SK-N-DZ (cell line): ENCODE results near the gene LYPD4.
"Not testable (repeated sequence)": the region's sequence is repeated elsewhere in the genome, so short reads cannot be mapped to it uniquely, and the experiment has no call there.

Experiments
- DNase-seq: peaks from one replicate; pipeline ENCODE4 v3.0.0-alpha.2; 2015; ENCODE audit warnings: low spot score

The LYPD4 gene

GRCh38 chr19:41875973-41876372, 31.5 kb upstream of the LYPD4 start:
- DNase-seq: not testable (repeated sequence)

DNA sequence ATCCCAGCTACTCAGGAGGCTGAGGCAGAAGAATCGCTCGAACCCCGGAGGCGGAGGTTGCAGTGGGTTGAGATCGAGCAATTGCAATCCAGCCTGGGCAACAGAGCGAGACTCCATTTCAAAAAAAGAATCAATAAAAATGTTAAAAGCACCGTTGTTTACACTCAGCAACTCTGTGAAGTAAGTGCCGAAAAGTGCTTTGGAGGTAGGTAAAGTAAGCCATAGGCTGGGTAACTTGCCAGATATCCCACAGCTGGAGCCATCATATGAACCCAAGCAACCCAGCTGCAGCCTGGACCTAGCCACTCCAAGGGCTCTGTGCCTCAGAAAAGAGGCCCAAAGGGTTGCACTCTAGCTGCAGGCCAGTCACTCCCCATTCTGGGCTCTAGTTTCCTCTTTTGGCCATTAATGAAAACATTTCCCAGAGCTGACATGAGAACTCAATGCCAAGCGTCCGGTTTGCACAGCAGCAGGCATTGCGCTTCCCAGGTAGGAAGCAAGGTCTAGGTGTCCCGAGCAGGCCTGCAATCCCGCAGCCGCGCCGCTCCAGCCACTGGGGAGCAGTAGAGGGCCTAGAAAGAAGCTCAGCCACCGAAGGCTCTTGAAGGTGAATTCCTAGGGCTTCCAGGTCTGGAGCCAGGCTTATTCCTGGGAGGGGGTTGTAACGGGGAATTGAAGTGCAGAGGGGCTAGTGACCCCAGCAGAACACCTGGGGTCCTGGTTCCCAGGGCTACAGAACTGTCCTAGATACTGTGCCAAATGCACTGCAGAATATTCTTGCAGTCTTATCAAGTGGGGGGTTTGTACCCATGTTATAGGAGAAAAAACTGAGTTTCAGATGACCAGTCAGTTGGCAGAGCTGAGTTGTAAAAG, 28.5 kb upstream of the LYPD4 start:
- DNase-seq: peak; percentile 70

DNA sequence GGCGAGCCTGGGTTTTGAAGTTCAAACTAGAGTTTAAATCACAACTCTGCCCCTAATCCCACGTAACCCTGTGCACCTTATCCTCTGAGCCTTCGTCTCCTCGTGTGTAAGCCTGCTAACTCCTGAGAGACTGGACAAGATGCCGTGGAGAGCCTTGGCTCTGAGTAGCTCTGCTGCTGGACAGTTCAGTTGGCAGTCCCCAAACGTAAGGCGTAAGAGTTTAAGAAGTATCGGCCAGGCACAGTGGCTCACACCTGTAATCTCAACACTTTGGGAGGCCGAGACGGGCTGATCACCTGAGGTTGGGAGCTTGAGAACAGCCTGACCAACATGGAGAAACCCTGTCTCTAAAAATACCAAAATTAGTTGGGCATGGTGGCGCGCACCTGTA, 27.9 kb upstream of the LYPD4 start:
- DNase-seq: no peak

DNA sequence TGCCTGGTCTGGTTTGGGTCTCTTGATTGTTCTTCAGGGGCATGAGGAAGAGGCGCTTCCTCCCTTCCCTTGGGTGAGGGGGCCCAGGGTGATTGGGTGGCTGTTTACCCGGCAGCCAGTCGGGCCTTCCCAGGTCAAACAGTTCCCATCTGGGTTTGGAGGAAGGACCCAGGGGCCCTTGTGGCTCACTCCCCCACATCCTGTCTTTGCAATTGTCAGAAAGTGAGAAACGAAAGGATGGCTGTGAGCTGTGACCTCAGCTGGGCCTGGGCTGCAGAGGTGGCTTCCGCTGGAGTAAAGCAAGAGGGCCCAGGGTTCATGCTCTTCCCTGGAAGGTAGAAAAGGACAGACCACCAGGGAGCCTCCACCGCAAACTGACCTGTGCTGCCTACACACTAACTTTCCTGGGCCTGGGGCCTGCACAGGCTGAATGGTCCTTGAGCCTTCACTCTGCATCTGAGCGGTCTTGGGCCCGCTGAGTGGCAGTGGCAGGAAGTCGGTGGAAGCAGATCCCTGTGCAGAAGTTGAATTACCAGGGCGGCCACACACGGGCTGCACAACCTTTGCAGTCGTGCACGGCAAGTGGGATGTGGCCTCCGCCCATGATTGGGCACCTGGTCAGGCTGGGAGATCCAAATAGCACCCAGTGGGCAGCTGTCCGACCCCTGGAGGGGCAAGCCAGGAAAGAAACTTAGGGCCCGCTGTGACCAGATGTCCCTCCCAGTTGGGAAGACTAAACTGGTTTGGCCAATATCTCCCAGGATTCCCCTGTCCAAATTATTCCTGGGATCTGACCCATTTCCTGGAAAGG, 27.3 kb upstream of the LYPD4 start:
- no peak for DNase-seq

DNA sequence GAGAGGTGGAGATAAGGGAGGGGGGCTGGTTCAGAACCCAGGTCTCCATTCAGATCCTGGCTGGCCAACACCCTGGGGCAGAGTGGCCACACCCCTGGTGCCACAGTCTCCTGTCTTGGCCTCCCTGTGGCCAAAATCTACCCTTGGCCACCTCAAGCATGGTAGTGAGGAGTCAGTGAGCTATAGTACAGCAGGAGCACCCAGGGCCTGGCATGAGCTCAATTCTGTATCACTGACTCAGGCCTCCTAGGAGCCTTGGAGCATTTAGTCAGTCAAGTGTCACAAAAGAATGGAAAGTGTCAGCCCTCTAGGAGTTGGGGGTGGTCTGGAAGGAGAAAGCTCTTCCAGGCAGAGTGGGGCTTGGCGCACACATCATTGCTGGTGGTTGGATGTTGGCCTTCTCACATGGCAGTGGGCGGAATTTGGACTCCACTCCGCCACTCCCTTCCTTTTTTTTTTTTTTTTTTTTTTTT, 26.0 kb upstream of the LYPD4 start:
- DNase-seq: no peak

- no peak for DNase-seq
These were observed 25.0 kb upstream of the LYPD4 start for GRCh38 chr19:41869374-41869955.

- DNase-seq: no peak
These were observed 24.5 kb upstream of the LYPD4 start for GRCh38 chr19:41868989-41869300.

DNA sequence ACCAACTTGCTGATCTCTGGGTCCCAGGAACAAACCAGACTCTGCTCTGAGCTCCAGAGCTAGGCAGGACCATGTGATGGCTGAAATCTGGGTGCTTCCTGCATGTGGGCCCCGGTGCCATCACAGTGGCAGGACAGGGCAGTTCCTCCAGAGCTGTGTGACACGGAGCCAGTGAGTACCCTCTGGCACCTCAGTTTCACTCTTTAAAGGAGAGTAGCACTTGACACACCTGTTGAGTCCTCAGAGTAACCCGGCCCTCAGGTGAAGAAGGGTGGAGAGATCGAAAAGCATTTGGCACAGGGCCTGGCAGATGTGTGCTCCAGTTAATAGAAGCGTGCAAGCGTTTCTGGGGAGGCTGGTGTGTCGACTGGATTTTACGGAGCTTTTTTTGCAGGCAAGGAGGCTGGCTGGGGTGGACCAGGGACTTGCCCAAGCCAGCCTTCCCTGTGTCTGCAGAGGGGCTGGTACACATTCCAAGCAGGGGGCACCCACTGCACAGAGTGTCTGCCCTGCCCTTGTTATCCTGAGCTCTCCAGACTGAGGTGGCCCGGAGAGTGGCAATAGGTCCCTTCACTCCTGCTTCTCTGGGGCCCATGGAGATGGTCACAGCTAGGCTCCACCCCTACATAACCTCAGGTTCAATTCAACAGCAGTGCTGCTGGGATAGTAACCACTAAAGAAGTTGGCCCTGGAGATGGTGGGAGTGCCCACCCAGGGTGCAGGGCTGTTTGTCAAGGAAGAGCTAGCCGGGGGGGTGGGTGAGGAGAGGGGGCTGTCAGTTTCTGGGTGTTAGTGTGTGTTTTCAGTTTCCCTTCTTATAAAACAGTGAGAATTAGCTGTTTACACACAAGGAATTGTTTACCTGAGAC, 23.9 kb upstream of the LYPD4 start:
- DNase-seq: no peak

- no peak for DNase-seq
These were observed 21.8 kb upstream of the LYPD4 start for GRCh38 chr19:41866284-41866683.

- DNase-seq: no peak
These were observed 19.9 kb upstream of the LYPD4 start for GRCh38 chr19:41864374-41864773.

DNA sequence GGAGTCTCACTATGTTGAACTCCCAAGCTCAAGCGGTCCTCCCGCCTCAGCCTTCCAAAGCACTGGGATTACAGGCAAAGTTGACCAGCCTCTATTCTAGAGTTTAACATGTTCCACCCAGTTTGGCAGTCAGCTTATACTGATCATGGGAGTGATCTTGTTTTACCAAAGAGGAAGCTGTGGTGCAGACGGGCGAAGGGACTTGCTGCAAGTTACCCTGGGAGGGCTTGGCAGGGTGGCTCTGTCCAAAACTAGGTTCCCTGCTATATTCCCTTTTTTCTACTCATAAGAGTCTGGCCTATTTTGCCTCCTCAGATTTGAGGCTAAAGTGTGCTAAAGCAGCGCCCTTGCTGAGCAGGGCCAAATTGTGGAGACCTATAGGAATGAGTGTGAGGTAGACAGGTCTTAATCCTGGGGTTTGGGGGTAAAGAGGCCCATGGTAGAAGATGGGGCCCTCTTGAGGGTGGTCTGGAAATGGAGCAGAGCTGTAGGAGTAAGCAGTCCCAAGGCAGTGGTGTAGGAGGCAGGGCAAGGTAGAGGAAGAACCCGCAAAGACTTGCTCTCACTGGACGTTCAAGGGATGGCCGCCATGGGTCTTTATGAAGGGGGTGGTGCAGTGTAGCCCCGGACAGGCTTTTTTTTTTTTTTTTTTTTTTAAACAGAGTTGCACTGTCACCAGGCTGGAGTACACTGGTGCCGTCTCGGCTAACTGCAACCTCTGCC, 18.9 kb upstream of the LYPD4 start:
- DNase-seq: no peak

DNA sequence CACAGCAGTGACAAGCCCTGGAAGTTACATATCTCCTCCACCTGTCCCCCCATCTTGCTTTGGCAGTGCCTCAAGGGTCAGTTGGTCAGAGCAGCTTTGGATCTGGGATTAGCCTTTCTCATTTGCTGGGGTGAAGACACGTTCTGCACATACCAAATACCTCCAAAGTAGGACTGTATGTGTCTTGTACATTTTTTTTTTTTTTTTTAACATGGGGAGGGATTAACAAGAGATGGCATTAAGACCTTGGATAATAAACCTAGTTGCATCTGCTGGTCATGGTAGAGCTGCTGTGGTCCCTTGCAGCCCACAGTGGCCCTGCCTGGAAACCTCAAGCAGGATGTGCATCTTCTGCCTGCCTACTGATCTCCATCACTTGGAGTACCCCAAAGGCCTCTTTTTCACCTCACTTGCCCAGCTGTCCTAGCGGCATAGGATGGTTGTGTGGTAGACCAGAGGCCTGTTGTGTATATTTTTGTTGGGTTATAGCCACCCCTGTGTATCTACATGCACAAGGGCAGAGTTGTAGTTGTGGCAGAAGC, 18.0 kb upstream of the LYPD4 start:
- DNase-seq: no peak

- DNase-seq: no peak
These were observed 17.4 kb upstream of the LYPD4 start for GRCh38 chr19:41861846-41862245.

GRCh38 chr19:41861116-41861768, 16.8 kb upstream of the LYPD4 start:
- DNase-seq: no peak

GRCh38 chr19:41860419-41861115, 16.1 kb upstream of the LYPD4 start:
- DNase-seq: no peak

GRCh38 chr19:41859618-41860418, 15.3 kb upstream of the LYPD4 start, which contains the start of gene RPS19:
Gene RPS19 (plus strand): TSS chr19:41860255. CDS start chr19:41860775, 520 bp downstream.
- DNase-seq: peak; percentile 98

DNA sequence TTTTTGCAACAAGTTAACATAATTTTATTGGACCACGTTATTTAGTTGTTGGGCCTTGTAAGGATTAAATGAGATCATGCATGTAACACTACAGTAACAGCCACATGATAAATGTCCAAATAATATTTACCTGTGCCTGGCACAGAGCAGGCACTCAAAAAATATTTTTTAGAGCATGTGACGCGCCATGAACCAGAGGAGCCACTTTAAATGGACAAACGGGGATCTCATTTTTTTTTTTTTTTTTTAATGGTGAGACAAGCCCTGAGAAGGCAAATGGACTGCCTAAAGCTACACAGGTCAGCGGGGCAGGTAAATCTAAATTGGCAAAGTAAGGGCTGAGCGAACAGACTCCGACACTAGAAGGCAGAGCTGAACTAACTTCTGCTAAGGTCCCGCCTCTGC, 14.7 kb upstream of the LYPD4 start:
- DNase-seq: no peak

DNA sequence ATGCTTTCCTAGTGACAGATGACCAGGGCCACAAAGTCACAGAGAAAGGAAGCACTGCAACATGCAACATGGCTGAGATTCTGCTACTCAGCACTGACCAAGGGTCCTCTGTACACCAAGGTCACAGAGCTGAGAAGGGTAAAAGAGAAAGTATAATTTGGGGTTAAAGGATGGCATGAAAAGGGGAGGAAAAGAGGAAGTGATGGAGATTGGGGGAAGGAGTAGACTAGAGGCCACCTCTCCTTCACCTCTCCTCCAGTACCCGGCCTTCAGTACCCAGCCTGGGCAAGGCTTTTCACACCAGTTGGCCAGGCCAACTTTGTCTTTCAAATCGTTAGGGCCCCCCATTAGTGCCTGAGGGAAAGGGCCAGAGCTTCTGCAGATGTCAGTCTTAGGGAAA, 9.3 kb upstream of the LYPD4 start:
- no peak for DNase-seq
